Naive thymus-derived CD4-positive, alpha-beta T cell (primary cell): ENCODE results near the gene FHIT. TPM values are rescaled to one million over a fixed set of nuclear protein-coding genes. Genes with fewer than 3 reads are reported as not detected.
"Not testable (repeated sequence)": the region's sequence is repeated elsewhere in the genome, so short reads cannot be mapped to it uniquely, and the experiment has no call there.

ENCODE experiments used
- ATAC-seq: fragments of 150-1000 bp; cut with Tn5 transposase; 2 replicates; pipeline ENCODE4 v1.10.0; 2021; ENCODE audit warnings: mild to moderate bottlenecking, moderate library complexity
- CTCF ChIA-PET: fragments of 350-600 bp; sonication (Branson Sonifier 250); formaldehyde crosslinking; loops from one replicate; lab custom pipeline; 2021; ENCODE audit warnings: antibody characterized with exemption; lab: Charles Lee
- POLR2A ChIA-PET: fragments of 350-600 bp; sonication (Branson Sonifier 250); formaldehyde crosslinking; loops from one replicate; lab custom pipeline; 2021; ENCODE audit warnings: antibody characterized with exemption, inconsistent platforms; lab: Charles Lee
- DNase-seq, 9 donors: peaks; one replicate each; pipeline versions ENCODE4 v3.0.0 to v3.0.0-alpha.2; 2020 to 2022; ENCODE audit warnings: mixed read lengths in 1 of 9
- H3K27ac ChIP-seq: one replicate; pipeline ENCODE4 v1.7.0; 2013; ENCODE audit warnings: mild to moderate bottlenecking, low read depth, low read length, moderate library complexity
- H3K27me3 ChIP-seq, 2 donors: one replicate each; pipeline ENCODE4 v1.7.0; 2013; ENCODE audit warnings: low read length in 2 of 2, mild to moderate bottlenecking in 2 of 2, moderate library complexity in 2 of 2; ENCODE audit not compliant: control insufficient read depth in 2 of 2, insufficient read depth in 2 of 2
- H3K36me3 ChIP-seq, 3 experiments: 1 replicate in 2 of 3; 2 replicates in 1 of 3; pipeline ENCODE4 v1.7.0; 2013; ENCODE audit warnings: low read length in 3 of 3, mild to moderate bottlenecking in 3 of 3, moderate library complexity in 1 of 3; ENCODE audit not compliant: insufficient read depth in 3 of 3, control insufficient read depth in 2 of 3
- H3K4me1 ChIP-seq, 2 donors: one replicate each; pipeline ENCODE4 v1.7.0; 2013; ENCODE audit warnings: low read length in 2 of 2, mild to moderate bottlenecking in 2 of 2, moderate library complexity in 1 of 2; ENCODE audit not compliant: control insufficient read depth in 2 of 2, insufficient read depth in 2 of 2
- H3K4me3 ChIP-seq: 2 replicates; pipeline ENCODE4 v1.7.0; 2013; ENCODE audit warnings: mild to moderate bottlenecking, low read length
- H3K9me3 ChIP-seq, 3 experiments: 1 replicate in 2 of 3; 2 replicates in 1 of 3; pipeline ENCODE4 v1.7.0; 2013; ENCODE audit warnings: low read length in 3 of 3; ENCODE audit not compliant: control insufficient read depth in 2 of 3
- H3K27ac Mint-ChIP-seq, 9 donors: one replicate each; pipeline ENCODE4 v1.8.0; 2020 to 2022; ENCODE audit warnings: mixed read lengths in 9 of 9, mild to moderate bottlenecking in 8 of 9, moderate library complexity in 5 of 9, inconsistent platforms in 2 of 9
- H3K27me3 Mint-ChIP-seq, 5 donors: one replicate each; pipeline ENCODE4 v1.8.0; 2021 to 2022; ENCODE audit warnings: mixed read lengths in 5 of 5, mild to moderate bottlenecking in 1 of 5
- H3K36me3 Mint-ChIP-seq, 5 donors: one replicate each; pipeline ENCODE4 v1.8.0; 2020 to 2022; ENCODE audit warnings: mixed read lengths in 5 of 5, mild to moderate bottlenecking in 3 of 5, inconsistent platforms in 1 of 5
- H3K4me1 Mint-ChIP-seq, 7 donors: one replicate each; pipeline ENCODE4 v1.8.0; 2020 to 2022; ENCODE audit warnings: mixed read lengths in 7 of 7, mild to moderate bottlenecking in 3 of 7, inconsistent platforms in 1 of 7
- H3K4me3 Mint-ChIP-seq, 10 donors: one replicate each; pipeline ENCODE4 v1.8.0; 2020 to 2022; ENCODE audit warnings: mild to moderate bottlenecking in 10 of 10, mixed read lengths in 10 of 10, moderate library complexity in 6 of 10, inconsistent platforms in 2 of 10
- H3K9me3 Mint-ChIP-seq, 11 donors: one replicate each; pipeline ENCODE4 v1.8.0; 2020 to 2022; ENCODE audit warnings: mixed read lengths in 11 of 11, mild to moderate bottlenecking in 4 of 11, inconsistent platforms in 1 of 11, moderate library complexity in 1 of 11
- intact Hi-C, 2 donors: fragments of 100-400 bp; cut with micrococcal nuclease; formaldehyde crosslinking; loops; one replicate each; pipeline ENCODE4 v1.15.1; 2023
- polyA plus RNA-seq, 2 donors: library from polyadenylated mRNA; unstranded; fragments of 300-500 nt; fragmentation: Illumina TruSeq; gene quantifications; one replicate each; pipeline ENCODE4 v1.2.3, GENCODE V29; 2021
- total RNA-seq, 6 experiments: library from RNA in 5 of 6; stranded (reverse) in 5 of 6; gene quantifications; 1 replicate in 5 of 6; 2 replicates in 1 of 6; pipeline ENCODE4 v1.2.3 and lab custom pipeline; 2021 to 2026

The FHIT gene
- total and polyA plus RNA-seq, 7 experiments from 2014 or later = 51.2 to 230 (median 152) TPM

DNA sequence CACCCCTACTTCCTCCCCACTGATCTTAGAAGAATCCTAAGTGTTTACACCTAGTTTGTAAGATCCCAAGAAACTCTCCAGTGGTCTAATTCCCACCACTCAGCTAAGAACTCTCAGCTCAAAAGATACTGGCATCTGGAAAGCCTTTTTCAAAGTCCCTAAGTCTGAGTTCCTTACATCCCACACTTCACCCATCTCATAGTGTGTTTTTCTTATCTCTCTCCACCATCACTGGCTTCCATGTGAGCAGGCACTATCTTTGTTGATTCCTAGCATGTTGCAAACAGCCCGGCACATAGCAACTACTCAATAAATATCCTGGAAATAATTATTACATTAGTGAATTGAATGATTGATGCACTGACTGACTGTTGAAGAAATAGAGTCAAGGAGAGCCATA, 173.7 kb downstream of the FHIT start:
- ATAC-seq (no peak), DNase-seq (no peak)
- Mint-ChIP-seq H3K27me3 (no peaks in the 10 kb centered on the region), H3K36me3 (no peaks in the 10 kb centered on the region), H3K4me3 (no peak overlapping the region), H3K4me1 (no peaks in the 10 kb centered on the region), H3K9me3 (peaks cover 0 to 2% (median 0%) of the 10 kb centered on the region in 11 donors), H3K27ac (no peak overlapping the region)
- no peaks in the 10 kb centered on the region for H3K36me3 ChIP-seq
- H3K27ac ChIP-seq = no peak overlapping the region
- no peak overlapping the region for H3K4me3 ChIP-seq
- ChIA-PET POLR2A (no interaction called here), CTCF (no interaction called here)
- intact Hi-C loops = no loop called here
- H3K4me1 ChIP-seq = no peaks in the 10 kb centered on the region
- no peaks in the 10 kb centered on the region for H3K9me3 ChIP-seq
- H3K27me3 ChIP-seq = no peaks in the 10 kb centered on the region

DNA sequence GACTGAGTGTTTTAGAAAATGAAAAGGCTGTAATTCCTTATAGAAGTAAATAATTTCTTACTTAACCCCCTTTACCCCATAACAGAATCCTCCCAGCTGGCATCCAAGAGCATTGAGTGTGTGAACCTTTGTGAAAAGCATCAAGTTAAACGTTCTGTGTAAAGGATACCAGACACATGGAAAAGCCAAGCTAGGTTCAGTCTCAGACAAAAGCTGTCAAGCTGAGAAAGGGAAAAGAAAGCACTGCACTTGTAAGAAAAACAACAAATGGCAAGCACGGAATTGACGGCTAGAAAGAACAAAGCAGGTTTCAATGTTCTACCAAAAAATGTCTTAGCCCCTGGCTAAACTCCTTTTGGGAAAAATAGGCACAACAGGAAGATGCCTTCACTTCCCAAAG, 176.5 kb downstream of the FHIT start:
- intact Hi-C loops = no loop called here
- Mint-ChIP-seq H3K4me1 (no peaks in the 10 kb centered on the region), H3K36me3 (peaks cover 0 to 8% (median 0%) of the 10 kb centered on the region in 5 donors), H3K27ac (no peak overlapping the region), H3K27me3 (no peaks in the 10 kb centered on the region), H3K9me3 (peaks cover 0 to 1% (median 0%) of the 10 kb centered on the region in 11 donors), H3K4me3 (no peak overlapping the region)
- DNase-seq (no peak), ATAC-seq (no peak)
- POLR2A ChIA-PET = no interaction called here
- H3K4me3 ChIP-seq = no peak overlapping the region
- no peaks in the 10 kb centered on the region for H3K4me1 ChIP-seq
- no peaks in the 10 kb centered on the region for H3K27me3 ChIP-seq
- H3K36me3 ChIP-seq = no peaks in the 10 kb centered on the region
- no peak overlapping the region for H3K27ac ChIP-seq
- H3K9me3 ChIP-seq = no peaks in the 10 kb centered on the region
- CTCF ChIA-PET = no interaction called here

DNA sequence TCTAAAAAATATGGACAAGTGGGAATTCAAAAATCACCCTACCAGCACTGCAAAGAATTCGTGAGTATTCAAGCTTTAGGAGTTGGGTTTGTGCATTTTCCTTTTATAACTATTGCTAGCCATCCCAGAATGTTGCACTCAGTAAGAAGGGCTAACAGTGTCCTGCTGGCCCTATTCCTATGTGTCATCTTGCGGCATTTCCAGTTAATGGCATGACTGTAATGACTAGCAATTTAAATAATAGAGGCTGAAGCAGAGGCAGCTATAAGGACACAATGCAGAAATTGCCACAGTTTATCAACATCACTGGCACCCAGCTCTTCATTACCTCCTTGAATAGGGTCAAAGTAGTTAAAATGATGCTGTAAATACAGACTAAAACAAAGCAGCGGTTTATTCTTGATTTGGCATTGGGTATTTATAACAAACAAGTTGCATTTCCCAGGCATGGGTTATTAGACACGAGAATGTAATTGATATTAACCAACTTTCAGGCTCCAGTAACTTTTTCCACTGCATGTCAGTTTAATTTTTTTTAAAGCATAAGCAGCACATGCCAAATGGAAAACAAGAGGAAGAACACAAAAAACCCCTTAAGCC, 177.6 kb downstream of the FHIT start:
- Mint-ChIP-seq H3K36me3 (peaks cover 0 to 8% (median 0%) of the 10 kb centered on the region in 5 donors), H3K4me1 (no peaks in the 10 kb centered on the region), H3K27me3 (no peaks in the 10 kb centered on the region), H3K4me3 (no peak overlapping the region), H3K27ac (no peak overlapping the region), H3K9me3 (peaks cover 0 to 3% (median 0%) of the 10 kb centered on the region in 11 donors)
- Histone ChIP-seq H3K9me3 (no peaks in the 10 kb centered on the region), H3K27me3 (no peaks in the 10 kb centered on the region), H3K27ac (no peak overlapping the region), H3K36me3 (no peaks in the 10 kb centered on the region), H3K4me3 (no peak overlapping the region), H3K4me1 (no peaks in the 10 kb centered on the region)
- ATAC-seq = no peak
- ChIA-PET POLR2A (no interaction called here), CTCF (no interaction called here)
- intact Hi-C loops = no loop called here
- no peak for DNase-seq

DNA sequence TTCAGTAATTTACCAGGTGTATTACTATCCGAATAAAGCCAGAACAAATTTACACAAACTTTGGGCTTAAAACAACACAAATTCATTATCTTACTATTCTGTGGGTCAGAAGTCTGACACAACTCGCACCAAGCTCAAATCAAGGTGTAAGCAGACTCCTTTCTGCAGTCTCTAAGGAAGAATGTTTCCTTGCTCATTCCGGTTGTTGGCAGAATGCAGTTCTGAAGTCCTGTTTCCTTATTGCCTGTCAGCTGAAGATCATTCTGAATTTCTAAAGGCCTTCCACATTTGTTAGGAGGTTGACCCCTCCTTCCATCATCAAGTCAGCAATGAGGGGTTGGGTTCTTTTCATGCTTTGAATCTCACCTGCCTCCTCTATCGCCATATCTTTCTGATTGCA, 183.2 kb downstream of the FHIT start:
- DNase-seq = no peak
- Mint-ChIP-seq H3K4me1 (peaks cover 0 to 3% (median 0%) of the 10 kb centered on the region in 7 donors), H3K36me3 (peaks cover 0 to 13% (median 3%) of the 10 kb centered on the region in 5 donors), H3K27me3 (no peaks in the 10 kb centered on the region), H3K27ac (no peak overlapping the region), H3K4me3 (no peak overlapping the region), H3K9me3 (peaks cover 0 to 5% (median 0%) of the 10 kb centered on the region in 11 donors)
- Histone ChIP-seq H3K4me1 (no peaks in the 10 kb centered on the region), H3K4me3 (no peak overlapping the region), H3K27me3 (no peaks in the 10 kb centered on the region), H3K27ac (no peak overlapping the region), H3K36me3 (no peaks in the 10 kb centered on the region), H3K9me3 (no peaks in the 10 kb centered on the region)
- intact Hi-C loops = no loop called here
- no peak for ATAC-seq
- CTCF ChIA-PET = no interaction called here
- POLR2A ChIA-PET = no interaction called here

DNA sequence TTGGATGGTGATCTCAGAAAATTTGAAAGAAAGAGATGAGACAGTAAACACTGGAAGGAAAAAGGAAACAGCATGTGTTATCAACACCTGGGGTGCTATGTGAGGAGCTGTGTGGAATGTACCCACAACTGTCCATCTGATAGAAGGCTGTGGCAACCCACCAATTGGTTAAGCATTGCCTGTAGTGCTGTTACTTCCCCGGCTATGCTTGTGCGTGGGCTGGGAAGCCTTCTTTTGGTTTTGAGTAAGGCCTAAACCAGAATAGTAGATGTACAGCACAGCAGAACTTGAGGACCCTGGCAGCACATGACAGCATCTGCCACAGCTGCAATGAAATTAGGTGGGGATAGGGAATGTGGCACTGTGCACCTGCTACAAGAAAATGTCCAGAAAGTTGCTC, 184.5 kb downstream of the FHIT start:
- ChIA-PET POLR2A (no interaction called here), CTCF (interaction anchor here (0.6 kb wide), 1 partner anchor 13 kb away, joined by 3 read pairs; no protein-coding TSS in a partner anchor)
- H3K36me3 ChIP-seq = no peaks in the 10 kb centered on the region
- H3K4me1 ChIP-seq = no peaks in the 10 kb centered on the region
- H3K27me3 ChIP-seq = no peaks in the 10 kb centered on the region
- no peak for ATAC-seq
- Mint-ChIP-seq H3K27ac (no peak overlapping the region), H3K9me3 (peaks cover 0 to 5% (median 0%) of the 10 kb centered on the region in 11 donors), H3K4me3 (no peak overlapping the region), H3K27me3 (no peaks in the 10 kb centered on the region), H3K36me3 (peaks cover 0 to 13% (median 3%) of the 10 kb centered on the region in 5 donors), H3K4me1 (peaks cover 0 to 3% (median 0%) of the 10 kb centered on the region in 7 donors)
- intact Hi-C loops = no loop called here
- H3K9me3 ChIP-seq = no peaks in the 10 kb centered on the region
- H3K27ac ChIP-seq = no peak overlapping the region
- no peak for DNase-seq
- no peak overlapping the region for H3K4me3 ChIP-seq

DNA sequence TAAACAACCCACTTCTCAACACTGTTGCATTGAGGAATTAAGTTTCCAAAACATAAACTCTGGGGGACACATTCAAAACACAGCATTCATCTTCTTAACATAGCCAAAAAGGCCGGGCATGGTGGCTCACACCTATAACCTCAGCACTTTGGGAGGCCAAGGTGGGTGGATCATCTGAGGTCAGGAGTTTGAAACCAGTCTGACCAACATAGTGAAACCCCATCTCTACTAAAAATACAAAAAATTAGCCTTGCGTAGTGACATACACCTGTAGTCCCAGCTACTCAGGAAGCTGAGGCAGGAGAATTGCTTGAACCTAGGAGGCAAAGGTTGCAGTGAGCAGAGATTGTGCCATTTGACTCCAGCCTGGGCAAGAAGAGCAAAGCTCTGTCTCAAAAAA, 185.0 kb downstream of the FHIT start:
- ATAC-seq, H3K4me3 ChIP-seq, CTCF ChIA-PET, H3K4me1 ChIP-seq, H3K27ac Mint-ChIP-seq, H3K4me1 Mint-ChIP-seq, H3K9me3 Mint-ChIP-seq, H3K27ac ChIP-seq, H3K36me3 ChIP-seq, H3K9me3 ChIP-seq, H3K4me3 Mint-ChIP-seq, intact Hi-C loops, DNase-seq, H3K27me3 Mint-ChIP-seq, POLR2A ChIA-PET, H3K27me3 ChIP-seq: not testable (repeated sequence)
- peaks cover 0 to 13% (median 3%) of the 10 kb centered on the region in 5 donors for H3K36me3 Mint-ChIP-seq

DNA sequence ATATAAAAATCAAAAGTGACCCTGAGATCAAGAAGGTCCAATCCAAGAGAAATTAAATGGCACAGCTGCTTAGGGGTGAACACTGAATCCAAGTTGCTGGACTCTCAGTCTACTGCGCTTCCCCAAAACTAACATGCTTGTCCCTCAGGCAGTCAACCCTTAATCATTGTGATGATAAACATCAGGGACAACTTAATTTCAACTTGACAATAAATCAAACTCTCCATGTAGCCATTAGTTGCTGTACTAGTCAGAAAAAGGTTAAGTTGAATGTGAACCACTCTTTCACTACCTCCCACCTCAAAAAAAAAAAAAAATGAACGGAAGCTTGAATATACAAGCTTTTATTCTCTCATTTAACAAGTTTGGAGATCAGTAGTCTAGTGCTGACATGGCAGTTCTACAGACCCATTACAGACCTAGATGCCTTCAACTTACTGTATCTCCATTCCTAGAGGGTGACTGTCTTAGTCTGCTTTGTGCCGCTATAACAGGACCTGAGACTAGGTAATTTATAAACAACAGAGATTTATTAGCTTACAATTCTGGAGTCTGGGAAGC, 185.7 kb downstream of the FHIT start:
- H3K27ac ChIP-seq = no peak overlapping the region
- ATAC-seq (no peak), DNase-seq (no peak)
- intact Hi-C loops = no loop called here
- Mint-ChIP-seq H3K27ac (no peak overlapping the region), H3K9me3 (peaks cover 0 to 5% (median 0%) of the 10 kb centered on the region in 11 donors), H3K27me3 (no peaks in the 10 kb centered on the region), H3K4me1 (peaks cover 0 to 6% (median 0%) of the 10 kb centered on the region in 7 donors), H3K36me3 (peaks cover 0 to 9% (median 3%) of the 10 kb centered on the region in 5 donors), H3K4me3 (no peak overlapping the region)
- no peaks in the 10 kb centered on the region for H3K27me3 ChIP-seq
- ChIA-PET CTCF (no interaction called here), POLR2A (no interaction called here)
- no peak overlapping the region for H3K4me3 ChIP-seq
- no peaks in the 10 kb centered on the region for H3K9me3 ChIP-seq
- no peaks in the 10 kb centered on the region for H3K4me1 ChIP-seq
- H3K36me3 ChIP-seq = no peaks in the 10 kb centered on the region
